KOPT-K1 (cell line): ENCODE measurements around the gene SQSTM1.
"Not testable (repeated sequence)": the region's sequence is repeated elsewhere in the genome, so short reads cannot be mapped to it uniquely, and the experiment has no call there.

Source experiments
- H3K27ac ChIP-seq: fragments of 200-600 bp; sonication (generic); 2 replicates; pipeline ENCODE4 v1.5.1; 2016; ENCODE audit warnings: antibody characterized with exemption, mild to moderate bottlenecking, low read depth, low read length; ENCODE audit not compliant: poor library complexity, severe bottlenecking
- H3K36me3 ChIP-seq: fragments of 200-600 bp; sonication (generic); 2 replicates; pipeline ENCODE4 v1.5.1; 2017; ENCODE audit warnings: antibody characterized with exemption, mild to moderate bottlenecking, low read length, moderate library complexity; ENCODE audit not compliant: insufficient read depth
- H3K9me3 ChIP-seq: fragments of 200-600 bp; sonication (generic); 2 replicates; pipeline ENCODE4 v1.5.1; 2017; ENCODE audit warnings: antibody characterized with exemption, low read length, mild to moderate bottlenecking; ENCODE audit not compliant: insufficient read depth, poor library complexity, severe bottlenecking

Gene SQSTM1

GRCh38 chr5:179823937-179824744, 3.4 kb downstream of the SQSTM1 start:
- Histone ChIP-seq H3K27ac (no peak overlapping the region), H3K36me3 (peaks cover 49% of the 10 kb centered on the region), H3K9me3 (no peaks in the 10 kb centered on the region)

GRCh38 chr5:179824745-179825112, 4.0 kb downstream of the SQSTM1 start:
- H3K9me3 ChIP-seq, result no peaks in the 10 kb centered on the region
- peaks cover 52% of the 10 kb centered on the region for H3K36me3 ChIP-seq
- no peak overlapping the region for H3K27ac ChIP-seq

GRCh38 chr5:179825655-179826182, 5.0 kb downstream of the SQSTM1 start:
- peaks cover 62% of the 10 kb centered on the region for H3K36me3 ChIP-seq
- peaks cover 4% of the 10 kb centered on the region for H3K9me3 ChIP-seq
- no peak overlapping the region for H3K27ac ChIP-seq

- H3K27ac ChIP-seq, result peak overlapping the region; percentile 63
- peaks cover 77% of the 10 kb centered on the region for H3K36me3 ChIP-seq
- peaks cover 7% of the 10 kb centered on the region for H3K9me3 ChIP-seq
These were observed 7.0 kb downstream of the SQSTM1 start for GRCh38 chr5:179827680-179828079.

DNA sequence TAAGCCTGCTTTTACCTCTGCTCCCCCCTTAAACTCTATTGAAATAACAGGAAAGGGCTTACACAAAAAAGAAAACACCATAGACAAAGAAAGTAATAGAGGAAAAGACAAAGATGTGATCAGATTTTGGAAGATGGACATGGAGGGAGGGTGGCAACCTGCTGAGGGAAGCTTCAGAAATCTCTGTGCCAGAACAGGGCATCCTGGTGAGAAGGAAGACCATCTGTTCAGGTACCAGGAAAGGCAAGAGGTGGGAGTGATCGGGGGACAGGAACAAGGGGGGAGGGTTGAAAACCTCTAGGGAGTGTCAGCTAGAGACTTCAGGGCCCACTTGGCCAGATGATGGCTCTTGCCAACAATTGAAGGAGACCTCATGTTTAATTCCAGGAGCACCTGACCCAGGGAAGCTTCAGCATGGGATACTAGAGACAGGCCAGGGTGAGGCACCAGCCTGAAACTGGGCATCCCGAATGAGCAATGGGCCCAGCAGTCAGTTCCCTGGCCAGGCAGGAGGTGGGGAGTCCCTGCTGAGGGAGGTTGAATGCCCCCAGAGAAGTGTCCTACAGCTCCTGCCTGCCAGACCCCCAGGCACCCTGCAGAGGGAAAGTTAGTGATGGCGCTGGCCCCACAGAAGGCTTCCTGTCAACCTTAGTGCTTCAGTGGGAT, 8.2 kb downstream of the SQSTM1 start:
- peaks cover 79% of the 10 kb centered on the region for H3K36me3 ChIP-seq
- no peak overlapping the region for H3K27ac ChIP-seq
- H3K9me3 ChIP-seq, result peaks cover 7% of the 10 kb centered on the region

GRCh38 chr5:179829732-179830435, 9.2 kb downstream of the SQSTM1 start:
- Histone ChIP-seq H3K36me3 (peaks cover 72% of the 10 kb centered on the region), H3K27ac (no peak overlapping the region), H3K9me3 (peaks cover 7% of the 10 kb centered on the region)

- Histone ChIP-seq H3K9me3 (peaks cover 7% of the 10 kb centered on the region), H3K36me3 (peaks cover 64% of the 10 kb centered on the region), H3K27ac (no peak overlapping the region)
These were observed 10.2 kb downstream of the SQSTM1 start for GRCh38 chr5:179830818-179831468.

DNA sequence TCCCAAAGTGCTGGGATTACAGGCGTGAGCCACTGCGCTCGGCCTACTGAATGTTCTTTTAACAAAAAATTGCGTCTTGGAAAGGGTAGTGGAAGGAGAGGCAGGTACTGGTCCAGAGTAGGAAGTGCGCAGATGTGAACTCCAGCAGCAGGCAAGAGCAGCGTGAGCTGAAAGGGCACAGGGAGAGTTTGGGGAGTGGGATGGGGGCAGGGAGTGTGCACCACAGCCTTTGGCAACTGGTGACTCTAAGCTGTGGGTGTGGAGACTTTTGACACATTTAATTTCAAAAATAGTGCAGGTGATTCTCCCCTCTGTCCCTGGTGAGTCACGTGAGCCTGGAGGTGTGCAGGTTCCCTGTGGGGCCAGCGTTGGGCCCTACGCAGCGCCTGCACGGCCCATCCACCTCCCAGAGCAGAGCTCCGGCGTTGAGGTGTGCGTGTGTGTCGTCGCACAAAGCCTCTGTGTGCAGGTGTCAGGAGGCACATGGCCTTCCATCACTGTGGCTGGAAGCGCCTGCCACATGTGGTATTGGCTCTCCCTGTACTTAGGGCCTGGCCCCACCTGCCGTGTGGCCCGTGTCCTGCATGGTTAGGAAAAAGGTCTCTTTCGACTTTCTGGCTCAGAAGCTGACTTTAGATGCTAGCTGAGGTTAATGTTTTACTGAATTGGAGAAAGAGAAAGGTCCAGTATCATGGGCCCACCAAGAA, 11.5 kb downstream of the SQSTM1 start:
- Histone ChIP-seq H3K9me3 (peaks cover 7% of the 10 kb centered on the region), H3K36me3 (peaks cover 61% of the 10 kb centered on the region), H3K27ac (no peak overlapping the region)

GRCh38 chr5:179833056-179833708, 12.5 kb downstream of the SQSTM1 start:
- Histone ChIP-seq H3K27ac (no peak overlapping the region), H3K9me3 (peaks cover 7% of the 10 kb centered on the region), H3K36me3 (peaks cover 71% of the 10 kb centered on the region)

DNA sequence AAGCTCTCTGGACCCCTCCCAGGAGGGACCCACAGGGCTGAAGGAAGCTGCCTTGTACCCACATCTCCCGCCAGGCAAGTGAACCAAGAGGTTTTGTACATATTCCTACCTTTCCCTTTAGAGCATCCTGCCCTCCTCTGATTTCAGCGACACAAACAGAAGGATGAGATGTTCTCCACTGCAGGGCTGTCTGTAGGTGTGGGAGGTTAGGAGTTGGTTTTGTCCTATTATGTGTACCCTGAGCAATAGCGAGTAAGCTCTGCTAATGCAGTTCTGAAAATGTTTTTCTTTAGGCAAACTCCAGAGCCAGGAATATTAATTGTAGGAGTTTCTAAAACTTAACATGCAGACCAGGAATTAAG, 13.0 kb downstream of the SQSTM1 start:
- Histone ChIP-seq H3K36me3 (peaks cover 75% of the 10 kb centered on the region), H3K9me3 (peaks cover 7% of the 10 kb centered on the region), H3K27ac (no peak overlapping the region)

GRCh38 chr5:179834120-179834519, 13.4 kb downstream of the SQSTM1 start:
- Histone ChIP-seq H3K9me3 (peaks cover 7% of the 10 kb centered on the region), H3K27ac (no peak overlapping the region), H3K36me3 (peaks cover 75% of the 10 kb centered on the region)

GRCh38 chr5:179834871-179835270, 14.2 kb downstream of the SQSTM1 start:
- H3K36me3 ChIP-seq, result peaks cover 74% of the 10 kb centered on the region

GRCh38 chr5:179836225-179837019, 15.7 kb downstream of the SQSTM1 start:
- peak overlapping the region; percentile 68 for H3K27ac ChIP-seq
- H3K9me3 ChIP-seq, result no peaks in the 10 kb centered on the region
- H3K36me3 ChIP-seq, result peaks cover 66% of the 10 kb centered on the region

More at GRCh38 chr5:179834871-179835270, 14.2 kb downstream of the SQSTM1 start:
- H3K9me3 ChIP-seq, H3K27ac ChIP-seq: not testable (repeated sequence)
